ENCODE measurements around the gene ZNF598.
A peak's percentile ranks its signal among the peaks of the same experiment; 100 is the strongest.

ZNF598 gene

DNA sequence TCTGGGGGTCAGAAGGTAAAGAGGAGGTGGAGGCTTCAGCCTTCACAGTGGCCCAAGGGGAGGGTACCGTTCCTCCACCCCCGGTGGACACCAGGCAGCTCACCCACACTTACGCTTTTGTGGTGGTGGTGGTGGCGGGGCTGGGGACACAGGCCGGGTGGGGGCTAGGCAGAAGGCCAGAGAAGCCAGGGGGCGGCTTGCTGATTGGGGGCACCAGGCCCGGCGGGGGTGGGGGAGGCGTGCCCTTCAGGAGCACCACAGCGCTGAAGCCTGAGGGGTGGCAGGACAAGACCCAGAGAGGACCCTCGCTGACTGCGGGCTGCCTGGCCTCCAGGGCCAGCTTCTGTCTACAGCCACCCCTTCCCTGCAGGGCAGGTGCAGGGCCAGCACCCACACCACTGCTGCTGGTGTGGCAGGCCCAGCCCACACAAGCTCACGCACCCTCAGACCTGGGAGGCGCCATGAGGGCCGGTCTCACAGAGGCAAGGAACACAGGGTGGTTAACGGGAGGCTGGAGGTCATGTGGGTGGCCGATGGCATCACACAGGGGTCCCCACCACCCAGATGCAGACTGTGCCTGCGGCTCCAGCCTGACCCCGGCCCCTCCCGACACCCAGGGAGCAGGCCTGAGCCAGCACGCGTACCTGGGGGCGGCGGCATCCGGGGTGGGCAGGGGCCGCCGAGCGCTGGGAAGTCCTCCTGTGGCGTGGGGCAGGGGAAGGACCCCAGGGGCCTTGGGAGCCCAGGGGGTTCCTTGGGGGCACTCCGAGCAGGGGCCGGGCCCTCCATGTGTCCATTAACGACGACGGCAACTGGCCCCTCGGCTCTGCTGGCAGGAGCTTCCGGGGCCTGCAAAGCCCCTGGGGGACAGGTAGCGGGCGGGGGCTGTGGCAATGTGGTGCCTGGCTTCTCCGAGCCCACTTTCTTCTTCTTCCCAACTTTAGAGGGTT, 10.5 kb downstream of the ZNF598 start:
- Histone ChIP-seq H3K27ac (no peak overlapping the region), H3K9me3 (replicated peaks in 1 of 11) (no peaks in the 10 kb centered on the region), H3K4me3 (no peak overlapping the region), H3K9ac (no peak overlapping the region), H3K27me3 (no peaks in the 10 kb centered on the region), H3K4me2 (no peak overlapping the region), H3K36me3 (peaks cover 69 to 88% (median 85%) of the 10 kb centered on the region in 11 experiments), H3K4me1 (peaks cover 4 to 10% (median 9%) of the 10 kb centered on the region in 10 experiments), H4K20me1 (peaks cover 16 to 85% (median 71%) of the 10 kb centered on the region in 11 experiments; a peak in 21 of 22 replicates)
- no peak for TF ChIP-seq Cebpa-rat (IDR thresholded peaks at IDR 0.05)

DNA sequence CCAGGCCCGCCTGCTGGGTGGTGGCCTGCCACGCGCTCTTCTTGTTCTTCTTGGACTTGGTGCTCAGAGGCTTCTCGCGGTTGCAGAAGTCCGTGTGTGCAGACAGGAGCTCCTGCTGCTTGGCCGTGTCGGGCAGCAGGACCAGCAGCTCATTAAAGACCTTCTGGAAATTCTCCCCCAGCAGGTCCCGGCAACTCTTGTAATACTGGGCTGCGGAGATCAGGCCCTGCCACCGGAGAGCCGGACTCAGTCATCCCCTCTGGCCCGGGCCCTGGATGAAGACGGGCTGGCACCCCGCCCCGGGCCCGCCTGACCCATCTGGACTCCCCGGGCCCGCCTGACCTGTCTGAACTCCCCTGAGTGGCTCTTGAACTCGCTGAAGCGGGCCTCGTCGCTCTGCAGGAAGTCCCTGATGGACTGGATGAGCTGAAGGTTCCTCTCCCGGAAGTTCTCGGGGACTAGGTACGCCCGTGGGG, 11.2 kb downstream of the ZNF598 start:
- no peak overlapping the region for H3K4me2 ChIP-seq
- no peak overlapping the region for H3K4me3 ChIP-seq
- peaks cover 0 to under 1% (median 0%) of the 10 kb centered on the region in 11 experiments; a peak in 1 of 22 replicates for H3K27me3 ChIP-seq
- H3K36me3 ChIP-seq, result peaks cover 66 to 85% (median 81%) of the 10 kb centered on the region in 11 experiments
- no peaks in the 10 kb centered on the region for H3K9me3 ChIP-seq (replicated peaks in 1 of 11)
- peaks cover 1 to 10% (median 9%) of the 10 kb centered on the region in 10 experiments; a peak in 14 of 20 replicates for H3K4me1 ChIP-seq
- TF ChIP-seq Cebpa-rat (IDR thresholded peaks at IDR 0.05), result no peak
- no peak overlapping the region for H3K9ac ChIP-seq
- peaks cover 10 to 78% (median 64%) of the 10 kb centered on the region in 11 experiments; a peak in 21 of 22 replicates for H4K20me1 ChIP-seq
- no peak overlapping the region for H3K27ac ChIP-seq

DNA sequence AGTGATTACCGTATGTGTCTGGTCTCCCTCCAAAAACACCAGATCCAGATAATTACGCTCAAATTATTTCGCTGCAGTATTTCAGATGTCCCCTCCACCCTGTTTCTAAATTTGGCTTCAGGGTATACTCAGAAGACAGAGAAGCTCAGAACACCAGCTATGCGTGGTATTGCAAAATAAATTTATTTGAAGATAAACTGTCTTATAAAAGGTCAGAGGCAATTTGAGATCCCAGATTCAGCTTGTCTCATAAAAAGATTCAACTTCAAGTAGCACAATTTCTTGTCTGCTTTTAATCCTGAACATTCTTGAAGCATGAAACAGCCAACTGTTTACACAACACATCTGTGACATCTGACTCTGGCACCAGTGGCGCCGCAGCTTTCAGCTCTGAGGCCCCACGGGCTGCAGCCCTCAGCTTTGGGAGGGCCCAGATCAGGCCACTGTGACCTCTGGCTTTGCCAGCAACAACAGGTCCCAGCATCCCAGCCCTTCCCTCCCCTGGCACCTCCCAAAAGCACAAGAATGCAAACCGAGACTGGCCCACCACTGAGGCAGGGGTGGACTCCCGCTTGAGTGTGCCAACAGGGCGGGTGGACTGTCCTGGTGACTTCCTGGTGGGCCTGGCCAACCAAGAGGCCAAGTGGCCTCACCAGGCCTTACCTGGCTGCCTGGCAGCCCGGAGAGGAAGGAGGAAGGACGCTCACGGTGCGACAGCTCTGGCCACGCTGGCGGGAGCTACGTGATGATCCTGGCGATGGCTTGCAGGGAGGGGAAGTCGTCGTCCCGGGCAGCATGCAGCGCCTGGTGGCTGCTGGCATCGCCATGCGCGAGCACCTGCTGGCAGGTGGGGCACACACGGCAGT, 11.9 kb downstream of the ZNF598 start:
- H3K4me3 ChIP-seq, result no peak overlapping the region
- peaks cover 0 to 5% (median 0%) of the 10 kb centered on the region in 11 experiments; a peak in 8 of 22 replicates for H3K9me3 ChIP-seq (replicated peaks in 1 of 11)
- H3K4me1 ChIP-seq, result peaks cover 0 to 17% (median 14%) of the 10 kb centered on the region in 10 experiments; a peak in 12 of 20 replicates
- H3K9ac ChIP-seq, result no peak overlapping the region
- peaks cover 5 to 71% (median 57%) of the 10 kb centered on the region in 11 experiments; a peak in 21 of 22 replicates for H4K20me1 ChIP-seq
- H3K36me3 ChIP-seq, result peaks cover 60 to 78% (median 74%) of the 10 kb centered on the region in 11 experiments
- TF ChIP-seq Cebpa-rat (IDR thresholded peaks at IDR 0.05), result no peak
- peaks cover under 1 to 7% (median 5%) of the 10 kb centered on the region in 11 experiments; a peak in 19 of 22 replicates for H3K27me3 ChIP-seq
- no peak overlapping the region for H3K27ac ChIP-seq
- H3K4me2 ChIP-seq, result no peak overlapping the region

DNA sequence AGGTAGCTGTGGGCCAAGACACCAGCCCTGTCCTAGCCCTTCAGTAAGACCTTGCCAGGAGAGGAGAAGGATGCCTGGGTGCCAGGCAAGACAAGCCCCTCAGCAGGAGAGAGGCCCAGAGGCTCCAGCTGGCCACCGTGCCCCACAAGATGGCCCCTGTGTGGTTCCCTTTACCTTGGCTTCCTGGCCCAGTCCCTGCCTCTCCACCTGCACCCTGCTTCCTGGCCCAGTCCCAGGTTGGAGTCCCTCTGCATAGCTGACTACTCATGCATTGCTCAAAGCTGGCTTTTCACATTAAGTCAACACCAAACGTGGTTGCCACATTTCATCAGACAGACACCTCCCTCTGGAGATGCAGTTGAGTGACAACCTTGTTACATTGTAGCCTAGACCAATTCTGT, 15.9 kb downstream of the ZNF598 start:
- Histone ChIP-seq H3K27ac (peak overlapping the region in 5 of 11 experiments; percentile 6 to 23 (median 18); a peak in 3 of 22 replicates), H3K4me2 (peak overlapping the region in 8 of 11 experiments; percentile 9 to 39 (median 20); a peak in 12 of 22 replicates)

DNA sequence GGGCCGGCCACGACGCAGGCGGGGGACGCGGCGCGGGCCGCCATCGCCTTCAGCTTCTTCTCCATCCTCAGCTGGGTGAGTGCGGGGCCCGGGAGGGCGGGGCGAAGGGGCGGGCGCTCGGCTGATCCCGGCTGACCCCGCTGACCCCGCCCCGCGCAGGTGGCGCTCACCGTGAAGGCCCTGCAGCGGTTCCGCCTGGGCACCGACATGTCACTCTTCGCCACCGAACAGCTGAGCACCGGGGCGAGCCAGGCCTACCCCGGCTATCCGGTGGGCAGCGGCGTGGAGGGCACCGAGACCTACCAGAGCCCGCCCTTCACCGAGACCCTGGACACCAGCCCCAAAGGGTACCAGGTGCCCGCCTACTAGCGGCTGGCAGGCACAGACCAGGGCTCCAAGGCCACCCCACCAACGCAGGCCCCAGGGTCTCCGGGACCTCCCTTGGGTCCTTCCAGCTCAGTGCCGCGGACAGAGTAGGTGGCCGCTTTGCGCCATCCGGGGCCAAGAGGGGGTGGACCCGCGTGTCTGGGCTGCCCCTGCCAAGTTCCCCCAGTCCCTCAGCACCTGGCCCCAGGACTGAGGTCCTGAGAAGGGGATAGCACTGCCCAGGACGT, 16.8 kb downstream of the ZNF598 start:
- Histone ChIP-seq H3K27ac (0 out of 22 replicates have a peak overlapping the region, but pooled peaks of 1 of the 11 experiments have one; percentile 6), H3K4me2 (peak overlapping the region in 9 of 11 experiments; percentile 17 to 44 (median 29); a peak in 13 of 22 replicates), H3K4me3 (0 out of 20 replicates have a peak overlapping the region, but pooled peaks of 1 of the 10 experiments have one; percentile 35), H3K4me1 (peaks cover 17 to 41% (median 35%) of the 10 kb centered on the region in 10 experiments), H3K27me3 (peaks cover 40 to 54% (median 52%) of the 10 kb centered on the region in 11 experiments), H3K36me3 (peaks cover 11 to 29% (median 25%) of the 10 kb centered on the region in 11 experiments), H3K9ac (0 out of 22 replicates have a peak overlapping the region, but pooled peaks of 1 of the 11 experiments have one; percentile 11), H4K20me1 (peaks cover 0 to 42% (median 27%) of the 10 kb centered on the region in 11 experiments; a peak in 18 of 22 replicates), H3K9me3 (replicated peaks in 1 of 11) (peaks cover 0 to 10% (median 0%) of the 10 kb centered on the region in 11 experiments; a peak in 8 of 22 replicates)
- TF ChIP-seq Cebpa-rat (IDR thresholded peaks at IDR 0.05), result no peak

More for the DNA sequence above, 15.9 kb downstream of the ZNF598 start:
- H3K9ac ChIP-seq, result 0 out of 22 replicates have a peak overlapping the region, but pooled peaks of 2 of the 11 experiments have one; percentile 11 to 26
- H3K9me3 ChIP-seq (replicated peaks in 1 of 11), result peaks cover 0 to 10% (median 0%) of the 10 kb centered on the region in 11 experiments; a peak in 8 of 22 replicates
- peaks cover 0 to 50% (median 37%) of the 10 kb centered on the region in 11 experiments; a peak in 18 of 22 replicates for H4K20me1 ChIP-seq
- no peak overlapping the region for H3K4me3 ChIP-seq
- no peak for TF ChIP-seq Cebpa-rat (IDR thresholded peaks at IDR 0.05)
- peaks cover 21 to 38% (median 34%) of the 10 kb centered on the region in 11 experiments for H3K36me3 ChIP-seq
- peaks cover 17 to 41% (median 35%) of the 10 kb centered on the region in 10 experiments for H3K4me1 ChIP-seq
- peaks cover 37 to 45% (median 43%) of the 10 kb centered on the region in 11 experiments for H3K27me3 ChIP-seq

DNA sequence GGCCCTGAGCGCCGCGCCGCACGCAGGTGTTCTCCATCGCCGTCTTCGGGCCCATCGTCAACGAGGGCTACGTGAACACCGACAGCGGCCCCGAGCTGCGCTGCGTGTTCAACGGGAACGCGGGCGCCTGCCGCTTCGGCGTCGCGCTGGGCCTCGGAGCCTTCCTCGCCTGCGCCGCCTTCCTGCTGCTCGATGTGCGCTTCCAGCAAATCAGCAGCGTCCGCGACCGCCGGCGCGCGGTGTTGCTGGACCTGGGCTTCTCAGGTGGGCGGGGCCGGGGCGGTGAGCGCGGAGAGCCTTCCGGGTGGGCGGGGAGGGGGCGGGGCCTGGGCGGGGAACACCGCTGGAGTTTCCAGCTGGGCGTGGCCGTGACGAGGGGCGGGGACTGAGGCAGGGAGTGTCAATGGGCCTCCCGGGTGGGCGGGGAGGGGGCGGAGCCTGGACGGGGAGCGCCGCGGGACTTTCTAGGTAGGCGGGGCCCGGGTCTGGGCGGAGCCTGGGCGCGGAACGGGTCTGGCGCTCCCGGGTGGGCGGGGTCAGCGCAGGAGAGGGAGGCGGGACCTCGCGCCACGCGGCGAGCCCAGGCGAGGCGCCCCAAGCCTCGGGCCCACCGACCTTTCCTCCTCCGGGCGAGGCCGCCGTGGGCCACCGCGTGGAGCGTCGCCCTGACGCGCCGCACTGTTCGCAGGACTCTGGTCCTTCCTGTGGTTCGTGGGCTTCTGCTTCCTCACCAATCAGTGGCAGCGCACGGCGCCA, 17.5 kb downstream of the ZNF598 start:
- peak overlapping the region; percentile 19 to 54 (median 37); a peak in 13 of 20 replicates for H3K4me3 ChIP-seq
- peak overlapping the region in 6 of 11 experiments; percentile 16 to 50 (median 47); a peak in 7 of 22 replicates for H3K27ac ChIP-seq
- TF ChIP-seq Cebpa-rat (IDR thresholded peaks at IDR 0.05), result no peak
- peaks cover 0 to 10% (median 0%) of the 10 kb centered on the region in 11 experiments; a peak in 8 of 22 replicates for H3K9me3 ChIP-seq (replicated peaks in 1 of 11)
- peaks cover 17 to 41% (median 35%) of the 10 kb centered on the region in 10 experiments for H3K4me1 ChIP-seq
- peak overlapping the region in 6 of 11 experiments; percentile 30 to 61 (median 42); a peak in 2 of 22 replicates for H3K9ac ChIP-seq
- peaks cover 7 to 24% (median 20%) of the 10 kb centered on the region in 11 experiments for H3K36me3 ChIP-seq
- peaks cover 40 to 56% (median 53%) of the 10 kb centered on the region in 11 experiments for H3K27me3 ChIP-seq
- H3K4me2 ChIP-seq, result peak overlapping the region; percentile 62 to 83 (median 75)
- H4K20me1 ChIP-seq, result peaks cover 0 to 39% (median 23%) of the 10 kb centered on the region in 11 experiments; a peak in 16 of 22 replicates

DNA sequence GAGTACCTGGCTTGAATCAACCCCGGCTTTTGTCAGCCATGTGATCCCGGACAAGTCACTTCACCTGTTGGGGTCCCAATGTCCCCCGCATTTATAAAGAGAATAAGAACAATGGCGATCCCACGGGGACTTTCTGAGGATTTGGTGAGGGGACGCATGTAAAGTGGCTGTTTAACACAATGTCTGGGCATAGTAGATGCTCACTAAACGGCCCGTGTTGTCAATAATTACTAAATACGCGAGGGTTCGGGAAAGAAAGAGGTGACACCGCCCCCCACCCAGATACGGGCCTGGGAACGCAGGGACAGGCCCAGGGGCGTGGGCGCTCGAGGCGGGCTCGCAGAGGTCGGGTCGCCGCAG, 18.1 kb downstream of the ZNF598 start:
- Histone ChIP-seq H3K36me3 (peaks cover 6 to 24% (median 19%) of the 10 kb centered on the region in 11 experiments), H3K27ac (peak overlapping the region in 6 of 11 experiments; percentile 16 to 50 (median 47); a peak in 7 of 22 replicates), H3K4me2 (peak overlapping the region; percentile 62 to 83 (median 75)), H3K9me3 (replicated peaks in 1 of 11) (peaks cover 0 to 10% (median 0%) of the 10 kb centered on the region in 11 experiments; a peak in 8 of 22 replicates), H4K20me1 (peaks cover 0 to 39% (median 18%) of the 10 kb centered on the region in 11 experiments; a peak in 15 of 22 replicates), H3K4me3 (peak overlapping the region; percentile 19 to 54 (median 37); a peak in 13 of 20 replicates), H3K4me1 (peaks cover 17 to 42% (median 35%) of the 10 kb centered on the region in 10 experiments), H3K9ac (peak overlapping the region in 6 of 11 experiments; percentile 30 to 61 (median 42); a peak in 2 of 22 replicates), H3K27me3 (peaks cover 40 to 56% (median 53%) of the 10 kb centered on the region in 11 experiments)
- no peak for TF ChIP-seq Cebpa-rat (IDR thresholded peaks at IDR 0.05)
